HepG2 (cell line): Measurements from ENCODE around the gene DEDD2. TPM values are rescaled to one million over a fixed set of nuclear protein-coding genes. Genes with fewer than 3 reads are reported as not detected.
A peak's percentile ranks its signal among the peaks of the same experiment; 100 is the strongest.

Experiments used
- ATF1 ChIP-seq: IDR thresholded peaks from 2 replicates; pipeline ENCODE4 v1.6.1; 2016; ENCODE audit warnings: mild to moderate bottlenecking, control low read depth
- NFKB2 ChIP-seq: sonication (generic); formaldehyde crosslinking; IDR thresholded peaks from 2 replicates; pipeline ENCODE4 v1.4.0; 2020; ENCODE audit warnings: missing genetic modification reagents, borderline replicate concordance
- RBFOX2 ChIP-seq: fragments of 200-400 bp; formaldehyde crosslinking; IDR thresholded peaks from 2 replicates; pipeline ENCODE4 v1.6.1; 2017; ENCODE audit warnings: low read depth, mild to moderate bottlenecking, low read length
- SALL2 ChIP-seq: sonication (generic); formaldehyde crosslinking; IDR thresholded peaks from 2 replicates; pipeline ENCODE4 v1.8.1; 2023; ENCODE audit warnings: mild to moderate bottlenecking, missing genetic modification reagents, inconsistent platforms
- TCF12 ChIP-seq, 2 experiments: fragments of 450-650 bp in 1 of 2; sonication (generic) in 1 of 2; formaldehyde crosslinking in 1 of 2; IDR thresholded peaks; 2 replicates each; pipeline versions ENCODE4 v1.6.1 to v1.8.0; 2017 to 2022; ENCODE audit warnings: antibody characterized with exemption in 1 of 2, mild to moderate bottlenecking in 1 of 2, missing genetic modification reagents in 1 of 2, moderate library complexity in 1 of 2
- YEATS4 ChIP-seq: sonication (generic); formaldehyde crosslinking; IDR thresholded peaks from 2 replicates; pipeline ENCODE4 v1.4.0; 2020; ENCODE audit warnings: missing genetic modification reagents, borderline replicate concordance
- polyA plus RNA-seq, 8 experiments: library from polyadenylated mRNA; depleted of rRNA in 3 of 8; stranded (reverse) in 7 of 8; unstranded in 1 of 8; fragments of >200 nt; fragmentation: Illumina TruSeq in 4 of 8; extraction: Trizol in 4 of 8; gene quantifications; 2 replicates each; pipeline versions ENCODE4 v1.2.1 to v1.2.3, GENCODE V29; 2011 to 2016; ENCODE audit warnings: low read depth in 4 of 8, missing spikeins in 1 of 8, mixed read lengths in 1 of 8; ENCODE audit not compliant: insufficient read depth in 1 of 8
- total RNA-seq, 5 experiments: library from RNA; depleted of rRNA; stranded (reverse); fragments of >200 nt; fragmentation: Illumina TruSeq; extraction: Trizol; gene quantifications; 2 replicates each; pipeline ENCODE4 v1.2.3, GENCODE V29; 2016; ENCODE audit warnings: low read depth in 1 of 5
- TF ChIP-seq, protein P1 (sequence below): IDR thresholded peaks from 2 replicates; pipeline ENCODE4 v1.6.1; 2016; ENCODE audit warnings: mild to moderate bottlenecking, missing biosample characterization, missing genetic modification reagents
- TF ChIP-seq, protein P2 (sequence below), 2 experiments: IDR thresholded peaks; 2 replicates each; pipeline ENCODE4 v1.6.1; 2011 to 2012; ENCODE audit warnings: low read length in 2 of 2, borderline replicate concordance in 1 of 2, low read depth in 1 of 2, mild to moderate bottlenecking in 1 of 2, moderate library complexity in 1 of 2
- TF ChIP-seq, protein P3 (sequence below): IDR thresholded peaks from 2 replicates; pipeline ENCODE4 v1.6.1; 2018; ENCODE audit warnings: missing genetic modification reagents, mild to moderate bottlenecking, missing compliant biosample characterization
- TF ChIP-seq, protein P4 (sequence below): sonication (generic); formaldehyde crosslinking; IDR thresholded peaks from 2 replicates; pipeline ENCODE4 v1.4.0; 2020; ENCODE audit warnings: low read depth, missing genetic modification reagents
- TF ChIP-seq, protein P5 (sequence below): IDR thresholded peaks from 2 replicates; pipeline ENCODE4 v1.6.1; 2016; ENCODE audit warnings: low read depth, control low read depth

The DEDD2 gene
- total and polyA plus RNA-seq, 2 of the 13 experiments (the other 11 are each of a cell fraction or from before 2014, with no cell fraction given), result 19.2 to 24.7 TPM

DNA sequence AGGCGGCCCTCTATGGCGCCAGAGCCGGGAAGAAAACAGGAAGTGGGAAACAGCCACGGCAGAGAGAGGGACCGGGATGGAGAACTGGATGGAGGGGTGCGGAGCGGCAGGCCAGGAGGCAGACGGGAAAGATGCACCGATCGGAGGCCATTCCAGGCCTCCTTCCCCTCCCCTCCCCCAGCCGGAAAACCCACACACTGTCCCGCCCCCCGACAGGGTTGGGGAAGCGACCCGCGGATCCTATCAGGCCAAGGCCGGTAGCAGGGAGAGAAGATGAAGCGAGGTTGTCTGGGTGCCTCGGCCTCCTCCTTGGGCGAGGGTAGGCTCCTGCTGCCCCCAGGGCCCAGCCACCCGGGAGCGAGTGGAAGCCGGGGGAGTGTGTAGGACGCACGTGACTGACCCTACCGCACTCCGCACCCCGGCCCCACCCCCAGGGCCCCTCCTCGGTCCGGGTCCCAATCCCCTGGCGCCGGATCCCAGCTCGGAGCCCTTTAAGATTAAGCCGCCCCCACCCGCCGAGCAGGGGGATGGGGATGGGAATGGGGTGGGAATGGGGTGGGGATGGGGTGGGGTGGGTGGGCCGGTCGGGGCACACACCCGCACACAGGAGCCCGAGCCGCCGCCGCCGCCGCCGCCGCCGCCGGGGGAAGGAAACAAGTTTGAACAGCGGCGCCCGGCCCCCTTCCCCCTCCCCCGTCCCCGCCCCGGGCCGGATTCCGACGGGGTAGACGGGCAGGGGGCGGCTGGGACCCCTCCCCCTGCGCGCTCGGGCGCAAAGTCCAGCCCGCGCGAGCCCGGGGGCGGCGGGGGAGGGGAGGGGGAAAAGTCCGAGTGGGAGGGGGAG, 36.0 kb upstream of the DEDD2 start (continued):
- TF ChIP-seq, protein P1, sequence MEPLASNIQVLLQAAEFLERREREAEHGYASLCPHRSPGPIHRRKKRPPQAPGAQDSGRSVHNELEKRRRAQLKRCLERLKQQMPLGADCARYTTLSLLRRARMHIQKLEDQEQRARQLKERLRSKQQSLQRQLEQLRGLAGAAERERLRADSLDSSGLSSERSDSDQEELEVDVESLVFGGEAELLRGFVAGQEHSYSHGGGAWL (CRISPR knock-in tag), result no peak
- TF ChIP-seq, protein P2, sequence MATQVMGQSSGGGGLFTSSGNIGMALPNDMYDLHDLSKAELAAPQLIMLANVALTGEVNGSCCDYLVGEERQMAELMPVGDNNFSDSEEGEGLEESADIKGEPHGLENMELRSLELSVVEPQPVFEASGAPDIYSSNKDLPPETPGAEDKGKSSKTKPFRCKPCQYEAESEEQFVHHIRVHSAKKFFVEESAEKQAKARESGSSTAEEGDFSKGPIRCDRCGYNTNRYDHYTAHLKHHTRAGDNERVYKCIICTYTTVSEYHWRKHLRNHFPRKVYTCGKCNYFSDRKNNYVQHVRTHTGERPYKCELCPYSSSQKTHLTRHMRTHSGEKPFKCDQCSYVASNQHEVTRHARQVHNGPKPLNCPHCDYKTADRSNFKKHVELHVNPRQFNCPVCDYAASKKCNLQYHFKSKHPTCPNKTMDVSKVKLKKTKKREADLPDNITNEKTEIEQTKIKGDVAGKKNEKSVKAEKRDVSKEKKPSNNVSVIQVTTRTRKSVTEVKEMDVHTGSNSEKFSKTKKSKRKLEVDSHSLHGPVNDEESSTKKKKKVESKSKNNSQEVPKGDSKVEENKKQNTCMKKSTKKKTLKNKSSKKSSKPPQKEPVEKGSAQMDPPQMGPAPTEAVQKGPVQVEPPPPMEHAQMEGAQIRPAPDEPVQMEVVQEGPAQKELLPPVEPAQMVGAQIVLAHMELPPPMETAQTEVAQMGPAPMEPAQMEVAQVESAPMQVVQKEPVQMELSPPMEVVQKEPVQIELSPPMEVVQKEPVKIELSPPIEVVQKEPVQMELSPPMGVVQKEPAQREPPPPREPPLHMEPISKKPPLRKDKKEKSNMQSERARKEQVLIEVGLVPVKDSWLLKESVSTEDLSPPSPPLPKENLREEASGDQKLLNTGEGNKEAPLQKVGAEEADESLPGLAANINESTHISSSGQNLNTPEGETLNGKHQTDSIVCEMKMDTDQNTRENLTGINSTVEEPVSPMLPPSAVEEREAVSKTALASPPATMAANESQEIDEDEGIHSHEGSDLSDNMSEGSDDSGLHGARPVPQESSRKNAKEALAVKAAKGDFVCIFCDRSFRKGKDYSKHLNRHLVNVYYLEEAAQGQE (IDR thresholded peaks at IDR 0.05; ENCODE audit: borderline replicate concordance in 1 of 2, low read depth in 1 of 2, low read length in 2 of 2), result no peak
- TF ChIP-seq, protein P3, sequence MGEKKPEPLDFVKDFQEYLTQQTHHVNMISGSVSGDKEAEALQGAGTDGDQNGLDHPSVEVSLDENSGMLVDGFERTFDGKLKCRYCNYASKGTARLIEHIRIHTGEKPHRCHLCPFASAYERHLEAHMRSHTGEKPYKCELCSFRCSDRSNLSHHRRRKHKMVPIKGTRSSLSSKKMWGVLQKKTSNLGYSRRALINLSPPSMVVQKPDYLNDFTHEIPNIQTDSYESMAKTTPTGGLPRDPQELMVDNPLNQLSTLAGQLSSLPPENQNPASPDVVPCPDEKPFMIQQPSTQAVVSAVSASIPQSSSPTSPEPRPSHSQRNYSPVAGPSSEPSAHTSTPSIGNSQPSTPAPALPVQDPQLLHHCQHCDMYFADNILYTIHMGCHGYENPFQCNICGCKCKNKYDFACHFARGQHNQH, result no peak
- TF ChIP-seq YEATS4, result peak; percentile 9; the same call in 1 of the 2 replicates
- TF ChIP-seq ATF1 (CRISPR knock-in tag), result no peak
- peak; percentile 63 for TF ChIP-seq RBFOX2
- TF ChIP-seq SALL2 (CRISPR knock-in tag), result no peak
- TF ChIP-seq, protein P4, sequence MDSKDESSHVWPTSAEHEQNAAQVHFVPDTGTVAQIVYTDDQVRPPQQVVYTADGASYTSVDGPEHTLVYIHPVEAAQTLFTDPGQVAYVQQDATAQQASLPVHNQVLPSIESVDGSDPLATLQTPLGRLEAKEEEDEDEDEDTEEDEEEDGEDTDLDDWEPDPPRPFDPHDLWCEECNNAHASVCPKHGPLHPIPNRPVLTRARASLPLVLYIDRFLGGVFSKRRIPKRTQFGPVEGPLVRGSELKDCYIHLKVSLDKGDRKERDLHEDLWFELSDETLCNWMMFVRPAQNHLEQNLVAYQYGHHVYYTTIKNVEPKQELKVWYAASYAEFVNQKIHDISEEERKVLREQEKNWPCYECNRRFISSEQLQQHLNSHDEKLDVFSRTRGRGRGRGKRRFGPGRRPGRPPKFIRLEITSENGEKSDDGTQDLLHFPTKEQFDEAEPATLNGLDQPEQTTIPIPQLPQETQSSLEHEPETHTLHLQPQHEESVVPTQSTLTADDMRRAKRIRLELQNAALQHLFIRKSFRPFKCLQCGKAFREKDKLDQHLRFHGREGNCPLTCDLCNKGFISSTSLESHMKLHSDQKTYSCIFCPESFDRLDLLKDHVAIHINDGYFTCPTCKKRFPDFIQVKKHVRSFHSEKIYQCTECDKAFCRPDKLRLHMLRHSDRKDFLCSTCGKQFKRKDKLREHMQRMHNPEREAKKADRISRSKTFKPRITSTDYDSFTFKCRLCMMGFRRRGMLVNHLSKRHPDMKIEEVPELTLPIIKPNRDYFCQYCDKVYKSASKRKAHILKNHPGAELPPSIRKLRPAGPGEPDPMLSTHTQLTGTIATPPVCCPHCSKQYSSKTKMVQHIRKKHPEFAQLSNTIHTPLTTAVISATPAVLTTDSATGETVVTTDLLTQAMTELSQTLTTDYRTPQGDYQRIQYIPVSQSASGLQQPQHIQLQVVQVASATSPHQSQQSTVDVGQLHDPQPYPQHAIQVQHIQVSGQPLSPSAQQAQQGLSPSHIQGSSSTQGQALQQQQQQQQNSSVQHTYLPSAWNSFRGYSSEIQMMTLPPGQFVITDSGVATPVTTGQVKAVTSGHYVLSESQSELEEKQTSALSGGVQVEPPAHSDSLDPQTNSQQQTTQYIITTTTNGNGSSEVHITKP (CRISPR knock-in tag), result peak; percentile 17; the same call in 1 of the 2 replicates
- no peak for TF ChIP-seq TCF12 (IDR thresholded peaks at IDR 0.05)
- no peak for TF ChIP-seq TCF12 (CRISPR knock-in tag; IDR thresholded peaks at IDR 0.05)
- TF ChIP-seq, protein P5, sequence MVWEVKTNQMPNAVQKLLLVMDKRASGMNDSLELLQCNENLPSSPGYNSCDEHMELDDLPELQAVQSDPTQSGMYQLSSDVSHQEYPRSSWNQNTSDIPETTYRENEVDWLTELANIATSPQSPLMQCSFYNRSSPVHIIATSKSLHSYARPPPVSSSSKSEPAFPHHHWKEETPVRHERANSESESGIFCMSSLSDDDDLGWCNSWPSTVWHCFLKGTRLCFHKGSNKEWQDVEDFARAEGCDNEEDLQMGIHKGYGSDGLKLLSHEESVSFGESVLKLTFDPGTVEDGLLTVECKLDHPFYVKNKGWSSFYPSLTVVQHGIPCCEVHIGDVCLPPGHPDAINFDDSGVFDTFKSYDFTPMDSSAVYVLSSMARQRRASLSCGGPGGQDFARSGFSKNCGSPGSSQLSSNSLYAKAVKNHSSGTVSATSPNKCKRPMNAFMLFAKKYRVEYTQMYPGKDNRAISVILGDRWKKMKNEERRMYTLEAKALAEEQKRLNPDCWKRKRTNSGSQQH (CRISPR knock-in tag), result 0 out of 2 replicates have a peak, but pooled peaks have one; percentile 3
- peak; percentile 48; the same call in 1 of the 2 replicates for TF ChIP-seq NFKB2
